GM19463 (cell line): Measurements from ENCODE around the gene COL15A1.

ENCODE experiments used
- ATAC-seq: cut with Tn5 transposase; IDR thresholded peaks from one replicate; pipeline ENCODE4 v1.9.1; 2021; ENCODE audit warnings: mild to moderate bottlenecking, moderate library complexity; ENCODE audit not compliant: unreplicated experiment

COL15A1 gene

GRCh38 chr9:98944057-98944733, 488 bp downstream of the COL15A1 start:
- no peak for ATAC-seq

GRCh38 chr9:98944734-98945074, 997 bp downstream of the COL15A1 start:
- ATAC-seq, result no peak

GRCh38 chr9:98949565-98949964, 5.9 kb downstream of the COL15A1 start:
- no peak for ATAC-seq

GRCh38 chr9:98950262-98950661, 6.6 kb downstream of the COL15A1 start:
- ATAC-seq, result no peak

GRCh38 chr9:98951967-98952366, 8.3 kb downstream of the COL15A1 start:
- no peak for ATAC-seq

GRCh38 chr9:98953581-98954243, 10.0 kb downstream of the COL15A1 start:
- ATAC-seq, result no peak

GRCh38 chr9:98954244-98954610, 10.5 kb downstream of the COL15A1 start:
- no peak for ATAC-seq

- ATAC-seq, result no peak
These were observed 11.6 kb downstream of the COL15A1 start for GRCh38 chr9:98955259-98955658.

- no peak for ATAC-seq
These were observed 14.1 kb downstream of the COL15A1 start for GRCh38 chr9:98957826-98958225.

- ATAC-seq, result no peak
These were observed 14.7 kb downstream of the COL15A1 start for GRCh38 chr9:98958271-98958984.

- ATAC-seq, result no peak
These were observed 16.7 kb downstream of the COL15A1 start for GRCh38 chr9:98960409-98960808.

GRCh38 chr9:98961513-98962180, 17.9 kb downstream of the COL15A1 start:
- ATAC-seq, result no peak

- no peak for ATAC-seq
These were observed 18.5 kb downstream of the COL15A1 start for GRCh38 chr9:98962181-98962560.

- no peak for ATAC-seq
These were observed 19.2 kb downstream of the COL15A1 start for GRCh38 chr9:98962861-98963260.

GRCh38 chr9:98964201-98964600, 20.5 kb downstream of the COL15A1 start:
- no peak for ATAC-seq

- ATAC-seq, result no peak
These were observed 21.2 kb downstream of the COL15A1 start for GRCh38 chr9:98964911-98965336.

GRCh38 chr9:98966676-98967075, 23.0 kb downstream of the COL15A1 start:
- no peak for ATAC-seq

- no peak for ATAC-seq
These were observed 23.6 kb downstream of the COL15A1 start for GRCh38 chr9:98967257-98967656.

- ATAC-seq, result no peak
These were observed 24.0 kb downstream of the COL15A1 start for GRCh38 chr9:98967680-98968079.

GRCh38 chr9:98968601-98969337, 25.1 kb downstream of the COL15A1 start:
- ATAC-seq, result no peak

GRCh38 chr9:98970532-98971041, 26.9 kb downstream of the COL15A1 start:
- ATAC-seq, result no peak
